Fibroblast of the aortic adventitia (primary cell): Measurements from ENCODE around the gene PRKAR1B. TPM values are rescaled to one million over a fixed set of nuclear protein-coding genes. Genes with fewer than 3 reads are reported as not detected.

Source experiments
- DNase-seq: peaks from one replicate; pipeline ENCODE4 v3.0.0-alpha.2; 2010; ENCODE audit warnings: low read depth
- H3K4me3 ChIP-seq: 2 replicates; pipeline ENCODE4 v1.5.1; 2011; ENCODE audit warnings: low read depth, mild to moderate bottlenecking, control low read depth, low read length, moderate library complexity
- CTCF ChIP-seq: IDR thresholded peaks from 2 replicates; pipeline ENCODE4 v1.5.1; 2011; ENCODE audit warnings: mild to moderate bottlenecking, low read length, control low read depth, inconsistent platforms; ENCODE audit not compliant: insufficient read depth
- total RNA-seq: library from RNA; depleted of rRNA; stranded (reverse); fragments of >200 nt; gene quantifications from 2 replicates; pipeline ENCODE4 v1.2.3, GENCODE V29; 2012; ENCODE audit warnings: low replicate concordance

Gene PRKAR1B
- total RNA-seq, 1 donor: 7.0 TPM

- H3K4me3 ChIP-seq: no peak overlapping the region
- TF ChIP-seq CTCF: no peak
- DNase-seq: no peak
Observed at GRCh38 chr7:585229-585711, 141.8 kb downstream of the PRKAR1B start.

GRCh38 chr7:584820-585219 is 142.3 kb downstream of the PRKAR1B start:
- no peak overlapping the region for H3K4me3 ChIP-seq
- no peak for DNase-seq
- TF ChIP-seq CTCF: no peak

GRCh38 chr7:584122-584465 is 143.0 kb downstream of the PRKAR1B start:
- DNase-seq: no peak
- H3K4me3 ChIP-seq: no peak overlapping the region
- no peak for TF ChIP-seq CTCF

- H3K4me3 ChIP-seq: no peak overlapping the region
- TF ChIP-seq CTCF: no peak
- no peak for DNase-seq
Observed at GRCh38 chr7:583410-584121, 143.5 kb downstream of the PRKAR1B start.

- H3K4me3 ChIP-seq: no peak overlapping the region
- no peak for TF ChIP-seq CTCF
- DNase-seq: no peak
Observed at GRCh38 chr7:582931-583330, 144.2 kb downstream of the PRKAR1B start.

- no peak for DNase-seq
- H3K4me3 ChIP-seq: no peak overlapping the region
- TF ChIP-seq CTCF: no peak
Observed at GRCh38 chr7:582081-582835, 144.8 kb downstream of the PRKAR1B start.

- H3K4me3 ChIP-seq: no peak overlapping the region
- DNase-seq: no peak
- no peak for TF ChIP-seq CTCF
Observed at GRCh38 chr7:578386-578785, 148.7 kb downstream of the PRKAR1B start.
